Erythroblast (primary cell): Measurements from ENCODE around the gene ELF1.

Experiments used
- GATA1 ChIP-seq: IDR thresholded peaks from 2 replicates; pipeline ENCODE4 v1.6.1; 2011; ENCODE audit warnings: low read depth, mild to moderate bottlenecking, control low read depth, low read length, moderate library complexity
- POLR2A ChIP-seq: IDR thresholded peaks from 2 replicates; pipeline ENCODE4 v1.6.1; 2011; ENCODE audit warnings: mild to moderate bottlenecking, low read length

GRCh38 chr13:41059456-41060081 is 40.5 kb upstream of the ELF1 start:
- no peak for TF ChIP-seq POLR2A
- no peak for TF ChIP-seq GATA1
